HepG2 (cell line): ENCODE data around the gene UBE3B. TPM values are rescaled to one million over a fixed set of nuclear protein-coding genes. Genes with fewer than 3 reads are reported as not detected.

Source experiments
- AGO2 ChIP-seq: fragments of 200-400 bp; formaldehyde crosslinking; optimal IDR thresholded peaks from 2 replicates; pipeline ENCODE3; 2017; ENCODE audit warnings: mild to moderate bottlenecking, low read depth, low read length, moderate library complexity
- DPF2 ChIP-seq: sonication (generic); formaldehyde crosslinking; IDR thresholded peaks from 2 replicates; pipeline ENCODE4 v1.4.0; 2020; ENCODE audit warnings: mild to moderate bottlenecking, low read depth, missing genetic modification reagents, borderline replicate concordance
- NCOA2 ChIP-seq: sonication (generic); formaldehyde crosslinking; IDR thresholded peaks from 2 replicates; pipeline ENCODE4 v1.8.0; 2022; ENCODE audit warnings: inconsistent platforms
- POLR2AphosphoS5 ChIP-seq: IDR thresholded peaks from 2 replicates; pipeline ENCODE4 v1.6.1; 2012; ENCODE audit warnings: low read depth, low read length
- RBFOX2 ChIP-seq: fragments of 200-400 bp; formaldehyde crosslinking; IDR thresholded peaks from 2 replicates; pipeline ENCODE4 v1.6.1; 2017; ENCODE audit warnings: low read depth, mild to moderate bottlenecking, low read length
- SCMH1 ChIP-seq: sonication (generic); formaldehyde crosslinking; IDR thresholded peaks from 2 replicates; pipeline ENCODE4 v1.9.0; 2021; ENCODE audit warnings: missing genetic modification reagents, mild to moderate bottlenecking, borderline replicate concordance
- SRY ChIP-seq: sonication (generic); formaldehyde crosslinking; IDR thresholded peaks from 2 replicates; pipeline ENCODE4 v1.8.0; 2022; ENCODE audit warnings: mild to moderate bottlenecking, missing genetic modification reagents
- ZFP36 ChIP-seq: fragments of 150-350 bp; IDR thresholded peaks from 2 replicates; pipeline ENCODE4 v1.6.1; 2018; ENCODE audit warnings: borderline replicate concordance, low read length, low read depth; ENCODE audit not compliant: partially characterized antibody
- ZFP36L1 ChIP-seq: sonication (generic); formaldehyde crosslinking; IDR thresholded peaks from 2 replicates; pipeline ENCODE4 v1.8.0; 2022; ENCODE audit warnings: mild to moderate bottlenecking, missing genetic modification reagents, moderate library complexity
- ZFP82 ChIP-seq: sonication (generic); formaldehyde crosslinking; IDR thresholded peaks from 2 replicates; pipeline ENCODE4 v1.5.1; 2020; ENCODE audit warnings: mild to moderate bottlenecking, missing genetic modification reagents, borderline replicate concordance
- ZNF101 ChIP-seq: sonication (generic); formaldehyde crosslinking; IDR thresholded peaks from 2 replicates; pipeline ENCODE4 v1.4.0; 2020; ENCODE audit warnings: mild to moderate bottlenecking, low read depth, missing genetic modification reagents, borderline replicate concordance
- ZNF24 ChIP-seq: fragments of 450-650 bp; IDR thresholded peaks from 2 replicates; pipeline ENCODE4 v1.6.1; 2017; ENCODE audit warnings: antibody characterized with exemption, mild to moderate bottlenecking
- ZNF30 ChIP-seq: sonication (generic); formaldehyde crosslinking; IDR thresholded peaks from 2 replicates; pipeline ENCODE4 v1.5.0; 2020; ENCODE audit warnings: mild to moderate bottlenecking, missing genetic modification reagents
- ZNF383 ChIP-seq: sonication (generic); formaldehyde crosslinking; IDR thresholded peaks from 2 replicates; pipeline ENCODE4 v1.4.0; 2020; ENCODE audit warnings: missing genetic modification reagents, mild to moderate bottlenecking, borderline replicate concordance
- ZNF569 ChIP-seq: sonication (generic); formaldehyde crosslinking; IDR thresholded peaks from 2 replicates; pipeline ENCODE4 v1.5.0; 2020; ENCODE audit warnings: mild to moderate bottlenecking, missing genetic modification reagents, moderate library complexity, borderline replicate concordance
- polyA plus RNA-seq, 8 experiments: library from polyadenylated mRNA; depleted of rRNA in 3 of 8; stranded (reverse) in 7 of 8; unstranded in 1 of 8; fragments of >200 nt; fragmentation: Illumina TruSeq in 4 of 8; extraction: Trizol in 4 of 8; gene quantifications; 2 replicates each; pipeline versions ENCODE4 v1.2.1 to v1.2.3, GENCODE V29; 2011 to 2016; ENCODE audit warnings: low read depth in 4 of 8, missing spikeins in 1 of 8, mixed read lengths in 1 of 8; ENCODE audit not compliant: insufficient read depth in 1 of 8
- total RNA-seq, 5 experiments: library from RNA; depleted of rRNA; stranded (reverse); fragments of >200 nt; fragmentation: Illumina TruSeq; extraction: Trizol; gene quantifications; 2 replicates each; pipeline ENCODE4 v1.2.3, GENCODE V29; 2016; ENCODE audit warnings: low read depth in 1 of 5
- TF ChIP-seq, protein P1 (sequence below): sonication (generic); formaldehyde crosslinking; IDR thresholded peaks from 2 replicates; pipeline ENCODE4 v1.4.0; 2020; ENCODE audit warnings: missing genetic modification reagents, borderline replicate concordance
- TF ChIP-seq, protein P2 (sequence below): sonication (generic); formaldehyde crosslinking; IDR thresholded peaks from 2 replicates; pipeline ENCODE4 v1.5.0; 2020; ENCODE audit warnings: missing genetic modification reagents

Gene UBE3B
- total and polyA plus RNA-seq, 2 of the 13 experiments (the other 11 are each of a cell fraction or from before 2014, with no cell fraction given): 22.7 to 25.3 TPM

GRCh38 chr12:109558374-109559199 lies 81.2 kb downstream of the UBE3B start (continued):
- TF ChIP-seq, protein P1, sequence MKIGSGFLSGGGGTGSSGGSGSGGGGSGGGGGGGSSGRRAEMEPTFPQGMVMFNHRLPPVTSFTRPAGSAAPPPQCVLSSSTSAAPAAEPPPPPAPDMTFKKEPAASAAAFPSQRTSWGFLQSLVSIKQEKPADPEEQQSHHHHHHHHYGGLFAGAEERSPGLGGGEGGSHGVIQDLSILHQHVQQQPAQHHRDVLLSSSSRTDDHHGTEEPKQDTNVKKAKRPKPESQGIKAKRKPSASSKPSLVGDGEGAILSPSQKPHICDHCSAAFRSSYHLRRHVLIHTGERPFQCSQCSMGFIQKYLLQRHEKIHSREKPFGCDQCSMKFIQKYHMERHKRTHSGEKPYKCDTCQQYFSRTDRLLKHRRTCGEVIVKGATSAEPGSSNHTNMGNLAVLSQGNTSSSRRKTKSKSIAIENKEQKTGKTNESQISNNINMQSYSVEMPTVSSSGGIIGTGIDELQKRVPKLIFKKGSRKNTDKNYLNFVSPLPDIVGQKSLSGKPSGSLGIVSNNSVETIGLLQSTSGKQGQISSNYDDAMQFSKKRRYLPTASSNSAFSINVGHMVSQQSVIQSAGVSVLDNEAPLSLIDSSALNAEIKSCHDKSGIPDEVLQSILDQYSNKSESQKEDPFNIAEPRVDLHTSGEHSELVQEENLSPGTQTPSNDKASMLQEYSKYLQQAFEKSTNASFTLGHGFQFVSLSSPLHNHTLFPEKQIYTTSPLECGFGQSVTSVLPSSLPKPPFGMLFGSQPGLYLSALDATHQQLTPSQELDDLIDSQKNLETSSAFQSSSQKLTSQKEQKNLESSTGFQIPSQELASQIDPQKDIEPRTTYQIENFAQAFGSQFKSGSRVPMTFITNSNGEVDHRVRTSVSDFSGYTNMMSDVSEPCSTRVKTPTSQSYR (CRISPR knock-in tag): no peak
- TF ChIP-seq ZNF569 (CRISPR knock-in tag): no peak
- TF ChIP-seq ZNF383 (CRISPR knock-in tag): no peak
- TF ChIP-seq ZFP36: no peak
- TF ChIP-seq DPF2 (CRISPR knock-in tag): no peak
- no peak for TF ChIP-seq SCMH1 (CRISPR knock-in tag)
- TF ChIP-seq SRY: no peak
- TF ChIP-seq, protein P2, sequence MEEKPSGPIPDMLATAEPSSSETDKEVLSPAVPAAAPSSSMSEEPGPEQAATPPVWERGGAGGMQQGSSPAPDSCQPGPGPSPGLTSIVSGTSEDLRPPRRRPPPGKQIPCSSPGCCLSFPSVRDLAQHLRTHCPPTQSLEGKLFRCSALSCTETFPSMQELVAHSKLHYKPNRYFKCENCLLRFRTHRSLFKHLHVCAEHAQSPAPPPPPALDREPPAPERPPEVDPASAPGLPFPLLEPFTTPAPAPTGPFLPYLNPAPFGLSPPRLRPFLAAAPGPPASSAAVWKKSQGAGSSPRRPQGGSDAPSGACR (CRISPR knock-in tag): no peak
- no peak for TF ChIP-seq ZNF24
- TF ChIP-seq RBFOX2: peak; percentile 19; the same call in 1 of the 2 replicates
- peak; percentile 52 for TF ChIP-seq AGO2
- no peak for TF ChIP-seq NCOA2
- no peak for TF ChIP-seq POLR2AphosphoS5
- TF ChIP-seq ZNF30 (CRISPR knock-in tag): no peak
- no peak for TF ChIP-seq ZFP36L1 (CRISPR knock-in tag)
- no peak for TF ChIP-seq ZFP82 (CRISPR knock-in tag)
- TF ChIP-seq ZNF101 (CRISPR knock-in tag): no peak
- TF ChIP-seq, all 625 proteins: peak for 5
